ENCODE data around the gene ZC3H12A.

DNA sequence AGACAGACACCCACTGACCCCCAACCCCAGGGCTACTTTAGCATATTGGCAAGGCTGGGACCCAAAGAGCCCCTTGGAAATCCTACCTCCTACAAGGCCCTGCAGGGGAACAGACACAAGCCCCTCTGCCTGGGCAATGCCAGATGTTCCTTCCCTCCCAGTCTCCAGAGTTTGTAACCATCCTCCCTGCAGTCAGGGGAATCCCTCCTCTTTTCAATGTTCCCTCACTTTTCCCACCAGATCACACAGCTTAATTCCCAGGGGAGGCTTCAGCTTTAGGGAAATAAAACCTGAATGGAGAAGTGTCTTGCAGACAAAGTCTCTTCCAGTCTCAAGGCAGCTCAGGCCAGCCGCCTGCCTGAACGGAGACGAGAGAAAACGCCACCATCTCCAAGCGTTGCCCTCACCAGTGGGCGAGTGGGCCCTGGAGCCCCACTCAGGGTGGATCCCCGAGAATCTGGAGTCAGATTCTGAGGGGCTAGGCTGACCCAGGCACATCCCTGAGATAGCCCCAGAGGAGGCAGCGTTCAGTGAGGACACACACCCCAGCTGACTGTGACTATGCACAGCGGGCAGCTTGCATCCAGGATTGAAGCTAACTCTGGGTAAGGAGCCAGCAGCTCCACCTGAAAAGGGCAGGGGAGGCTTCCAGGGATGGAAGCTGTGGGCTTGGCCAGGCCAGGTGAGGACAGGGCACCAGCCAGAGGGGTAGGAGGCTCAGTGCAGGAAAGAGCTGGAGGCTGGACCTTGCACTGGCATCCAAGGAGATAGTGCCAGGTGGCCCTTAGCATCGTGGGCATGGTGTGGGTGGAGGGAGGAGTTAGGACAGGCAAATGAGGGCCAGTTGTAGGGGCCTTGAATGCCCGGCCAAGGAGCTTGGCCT is 44.0 kb upstream of the ZC3H12A start:
- TF ChIP-seq POLR2A (IDR thresholded peaks at IDR 0.05; ENCODE audit: low read depth, low read length) (no peak), FOS (IDR thresholded peaks at IDR 0.05; ENCODE audit: low read depth, low read length) (no peak), RAD21 (IDR thresholded peaks at IDR 0.05; ENCODE audit: low read length) (no peak), RFX5 (IDR thresholded peaks at IDR 0.05; ENCODE audit: low read depth, low read length) (no peak), SMC3 (IDR thresholded peaks at IDR 0.05; ENCODE audit: low read depth, low read length) (no peak), MXI1 (IDR thresholded peaks at IDR 0.05; ENCODE audit: borderline replicate concordance, low read depth, low read length) (no peak)
- TF ChIP-seq, protein P1, sequence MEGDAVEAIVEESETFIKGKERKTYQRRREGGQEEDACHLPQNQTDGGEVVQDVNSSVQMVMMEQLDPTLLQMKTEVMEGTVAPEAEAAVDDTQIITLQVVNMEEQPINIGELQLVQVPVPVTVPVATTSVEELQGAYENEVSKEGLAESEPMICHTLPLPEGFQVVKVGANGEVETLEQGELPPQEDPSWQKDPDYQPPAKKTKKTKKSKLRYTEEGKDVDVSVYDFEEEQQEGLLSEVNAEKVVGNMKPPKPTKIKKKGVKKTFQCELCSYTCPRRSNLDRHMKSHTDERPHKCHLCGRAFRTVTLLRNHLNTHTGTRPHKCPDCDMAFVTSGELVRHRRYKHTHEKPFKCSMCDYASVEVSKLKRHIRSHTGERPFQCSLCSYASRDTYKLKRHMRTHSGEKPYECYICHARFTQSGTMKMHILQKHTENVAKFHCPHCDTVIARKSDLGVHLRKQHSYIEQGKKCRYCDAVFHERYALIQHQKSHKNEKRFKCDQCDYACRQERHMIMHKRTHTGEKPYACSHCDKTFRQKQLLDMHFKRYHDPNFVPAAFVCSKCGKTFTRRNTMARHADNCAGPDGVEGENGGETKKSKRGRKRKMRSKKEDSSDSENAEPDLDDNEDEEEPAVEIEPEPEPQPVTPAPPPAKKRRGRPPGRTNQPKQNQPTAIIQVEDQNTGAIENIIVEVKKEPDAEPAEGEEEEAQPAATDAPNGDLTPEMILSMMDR (conservative IDR thresholded peaks at IDR 0.05; ENCODE audit: low read depth, low read length): no peak
- TF ChIP-seq, protein P2, sequence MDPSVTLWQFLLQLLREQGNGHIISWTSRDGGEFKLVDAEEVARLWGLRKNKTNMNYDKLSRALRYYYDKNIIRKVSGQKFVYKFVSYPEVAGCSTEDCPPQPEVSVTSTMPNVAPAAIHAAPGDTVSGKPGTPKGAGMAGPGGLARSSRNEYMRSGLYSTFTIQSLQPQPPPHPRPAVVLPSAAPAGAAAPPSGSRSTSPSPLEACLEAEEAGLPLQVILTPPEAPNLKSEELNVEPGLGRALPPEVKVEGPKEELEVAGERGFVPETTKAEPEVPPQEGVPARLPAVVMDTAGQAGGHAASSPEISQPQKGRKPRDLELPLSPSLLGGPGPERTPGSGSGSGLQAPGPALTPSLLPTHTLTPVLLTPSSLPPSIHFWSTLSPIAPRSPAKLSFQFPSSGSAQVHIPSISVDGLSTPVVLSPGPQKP (IDR thresholded peaks at IDR 0.05; ENCODE audit: borderline replicate concordance, low read depth, low read length): no peak
- TF ChIP-seq, protein P3, sequence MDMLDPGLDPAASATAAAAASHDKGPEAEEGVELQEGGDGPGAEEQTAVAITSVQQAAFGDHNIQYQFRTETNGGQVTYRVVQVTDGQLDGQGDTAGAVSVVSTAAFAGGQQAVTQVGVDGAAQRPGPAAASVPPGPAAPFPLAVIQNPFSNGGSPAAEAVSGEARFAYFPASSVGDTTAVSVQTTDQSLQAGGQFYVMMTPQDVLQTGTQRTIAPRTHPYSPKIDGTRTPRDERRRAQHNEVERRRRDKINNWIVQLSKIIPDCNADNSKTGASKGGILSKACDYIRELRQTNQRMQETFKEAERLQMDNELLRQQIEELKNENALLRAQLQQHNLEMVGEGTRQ (IDR thresholded peaks at IDR 0.05; ENCODE audit: low read depth, low read length): no peak

Data from IMR-90 (cell line).